ENCODE measurements around the gene TRABD2A. TPM values are rescaled to one million over a fixed set of nuclear protein-coding genes. Genes with fewer than 3 reads are reported as not detected.

TRABD2A gene
- total and polyA plus RNA-seq, 2 of the 13 experiments (the other 11 are each of a cell fraction or from before 2014, with no cell fraction given), result 0.15 TPM; not detected in 1

GRCh38 chr2:84905181-84906107, 24.6 kb upstream of the TRABD2A start, which contains the start of gene TMSB10 (continued):
- no peak for TF ChIP-seq NFE2 (CRISPR knock-in tag; IDR thresholded peaks at IDR 0.05)
- TF ChIP-seq, protein P1, sequence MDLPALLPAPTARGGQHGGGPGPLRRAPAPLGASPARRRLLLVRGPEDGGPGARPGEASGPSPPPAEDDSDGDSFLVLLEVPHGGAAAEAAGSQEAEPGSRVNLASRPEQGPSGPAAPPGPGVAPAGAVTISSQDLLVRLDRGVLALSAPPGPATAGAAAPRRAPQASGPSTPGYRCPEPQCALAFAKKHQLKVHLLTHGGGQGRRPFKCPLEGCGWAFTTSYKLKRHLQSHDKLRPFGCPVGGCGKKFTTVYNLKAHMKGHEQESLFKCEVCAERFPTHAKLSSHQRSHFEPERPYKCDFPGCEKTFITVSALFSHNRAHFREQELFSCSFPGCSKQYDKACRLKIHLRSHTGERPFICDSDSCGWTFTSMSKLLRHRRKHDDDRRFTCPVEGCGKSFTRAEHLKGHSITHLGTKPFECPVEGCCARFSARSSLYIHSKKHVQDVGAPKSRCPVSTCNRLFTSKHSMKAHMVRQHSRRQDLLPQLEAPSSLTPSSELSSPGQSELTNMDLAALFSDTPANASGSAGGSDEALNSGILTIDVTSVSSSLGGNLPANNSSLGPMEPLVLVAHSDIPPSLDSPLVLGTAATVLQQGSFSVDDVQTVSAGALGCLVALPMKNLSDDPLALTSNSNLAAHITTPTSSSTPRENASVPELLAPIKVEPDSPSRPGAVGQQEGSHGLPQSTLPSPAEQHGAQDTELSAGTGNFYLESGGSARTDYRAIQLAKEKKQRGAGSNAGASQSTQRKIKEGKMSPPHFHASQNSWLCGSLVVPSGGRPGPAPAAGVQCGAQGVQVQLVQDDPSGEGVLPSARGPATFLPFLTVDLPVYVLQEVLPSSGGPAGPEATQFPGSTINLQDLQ (CRISPR knock-in tag; IDR thresholded peaks at IDR 0.05), result peak; percentile 97
- TF ChIP-seq ZNF709 (CRISPR knock-in tag; IDR thresholded peaks at IDR 0.05), result peak; percentile 43; the same call in 1 of the 2 replicates
- peak; percentile 84 for TF ChIP-seq ZNF574 (CRISPR knock-in tag; IDR thresholded peaks at IDR 0.05)
- no peak for TF ChIP-seq SRF (IDR thresholded peaks at IDR 0.05; ENCODE audit: low read depth, low read length)
- TF ChIP-seq BCLAF1 (IDR thresholded peaks at IDR 0.05), result no peak
- TF ChIP-seq, protein P2, sequence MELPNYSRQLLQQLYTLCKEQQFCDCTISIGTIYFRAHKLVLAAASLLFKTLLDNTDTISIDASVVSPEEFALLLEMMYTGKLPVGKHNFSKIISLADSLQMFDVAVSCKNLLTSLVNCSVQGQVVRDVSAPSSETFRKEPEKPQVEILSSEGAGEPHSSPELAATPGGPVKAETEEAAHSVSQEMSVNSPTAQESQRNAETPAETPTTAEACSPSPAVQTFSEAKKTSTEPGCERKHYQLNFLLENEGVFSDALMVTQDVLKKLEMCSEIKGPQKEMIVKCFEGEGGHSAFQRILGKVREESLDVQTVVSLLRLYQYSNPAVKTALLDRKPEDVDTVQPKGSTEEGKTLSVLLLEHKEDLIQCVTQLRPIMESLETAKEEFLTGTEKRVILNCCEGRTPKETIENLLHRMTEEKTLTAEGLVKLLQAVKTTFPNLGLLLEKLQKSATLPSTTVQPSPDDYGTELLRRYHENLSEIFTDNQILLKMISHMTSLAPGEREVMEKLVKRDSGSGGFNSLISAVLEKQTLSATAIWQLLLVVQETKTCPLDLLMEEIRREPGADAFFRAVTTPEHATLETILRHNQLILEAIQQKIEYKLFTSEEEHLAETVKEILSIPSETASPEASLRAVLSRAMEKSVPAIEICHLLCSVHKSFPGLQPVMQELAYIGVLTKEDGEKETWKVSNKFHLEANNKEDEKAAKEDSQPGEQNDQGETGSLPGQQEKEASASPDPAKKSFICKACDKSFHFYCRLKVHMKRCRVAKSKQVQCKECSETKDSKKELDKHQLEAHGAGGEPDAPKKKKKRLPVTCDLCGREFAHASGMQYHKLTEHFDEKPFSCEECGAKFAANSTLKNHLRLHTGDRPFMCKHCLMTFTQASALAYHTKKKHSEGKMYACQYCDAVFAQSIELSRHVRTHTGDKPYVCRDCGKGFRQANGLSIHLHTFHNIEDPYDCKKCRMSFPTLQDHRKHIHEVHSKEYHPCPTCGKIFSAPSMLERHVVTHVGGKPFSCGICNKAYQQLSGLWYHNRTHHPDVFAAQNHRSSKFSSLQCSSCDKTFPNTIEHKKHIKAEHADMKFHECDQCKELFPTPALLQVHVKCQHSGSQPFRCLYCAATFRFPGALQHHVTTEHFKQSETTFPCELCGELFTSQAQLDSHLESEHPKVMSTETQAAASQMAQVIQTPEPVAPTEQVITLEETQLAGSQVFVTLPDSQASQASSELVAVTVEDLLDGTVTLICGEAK (IDR thresholded peaks at IDR 0.05), result no peak
- TF ChIP-seq, protein P2 (CRISPR knock-in tag; IDR thresholded peaks at IDR 0.05), result 0 out of 2 replicates have a peak, but pooled peaks have one; percentile 48
- peak; percentile 40 for TF ChIP-seq NCOA2 (CRISPR knock-in tag; IDR thresholded peaks at IDR 0.05)
